K562 (cell line): ENCODE results near the gene LAMB4. TPM values are rescaled to one million over a fixed set of nuclear protein-coding genes. Genes with fewer than 3 reads are reported as not detected.

Experiments used
- ATAC-seq: fragments of 200-7000 bp; cut with Tn5 transposase; 3 replicates; pipeline ENCODE4 v1.9.1; 2020; ENCODE audit warnings: moderate library complexity
- BruUV-seq: library from RNA; stranded (reverse); fragments of 400-500 nt; replicated peaks from 2 replicates; lab custom pipeline; 2021; lab: Mats Ljungman, UMichigan
- CTCF ChIA-PET: fragments of 300-600 bp; formaldehyde crosslinking; extraction: SDS; loops from one replicate; lab custom pipeline; 2021; ENCODE audit warnings: low intra/inter-chr PET ratio; lab: Yijun Ruan, JAX
- POLR2A ChIA-PET: fragments of 300-600, 350-650 bp; sonication (Branson Sonifier 250); formaldehyde crosslinking; extraction: SDS; loops from one replicate; lab custom pipeline; 2021; ENCODE audit warnings: antibody characterized with exemption, inconsistent platforms; lab: Yijun Ruan, JAX
- DNase-seq, 4 experiments: peaks; one replicate each; pipeline versions ENCODE4 v3.0.0 to v3.0.0-alpha.2; 2011 to 2018; ENCODE audit warnings: low spot score in 3 of 4, mixed read lengths in 3 of 4; ENCODE audit errors: extremely low read depth in 1 of 4
- FAIRE-seq: peaks from 2 replicates; lab custom pipeline; 2011; peaks lifted over from hg19 to GRCh38; lab: Jason Lieb, UNC
- H2AFZ ChIP-seq: 2 replicates; pipeline ENCODE4 v1.6.0; 2011; ENCODE audit warnings: low read depth, low read length, control low read depth, inconsistent platforms
- H3K27ac ChIP-seq: fragments of 200-600 bp; 3 replicates; pipeline ENCODE4 v1.8.0; 2011; ENCODE audit warnings: low read depth, mild to moderate bottlenecking, control low read depth, inconsistent platforms, low read length, moderate library complexity, mixed read lengths; ENCODE audit errors: extremely low read depth
- H3K27me3 ChIP-seq, 2 experiments: fragments of 300-600 bp in 1 of 2; 2 replicates in 1 of 2; 3 replicates in 1 of 2; pipeline versions ENCODE4 v1.6.0 to v1.8.0; 2011; ENCODE audit warnings: inconsistent platforms in 2 of 2, low read length in 2 of 2, mild to moderate bottlenecking in 1 of 2, mixed read lengths in 1 of 2, moderate library complexity in 1 of 2; ENCODE audit not compliant: control insufficient read depth in 2 of 2, insufficient read depth in 2 of 2
- H3K36me3 ChIP-seq: fragments of 300-600 bp; 3 replicates; pipeline ENCODE4 v1.8.0; 2011; ENCODE audit warnings: mild to moderate bottlenecking, low read length, inconsistent platforms; ENCODE audit not compliant: control insufficient read depth, insufficient read depth
- H3K4me1 ChIP-seq, 2 experiments: fragments of 200-600 bp in 1 of 2; replicated peaks in 1 of 2; 2 replicates in 1 of 2; 3 replicates in 1 of 2; pipeline versions ENCODE4 v1.5.1 to v1.8.0; 2011; ENCODE audit warnings: inconsistent platforms in 2 of 2, low read length in 2 of 2, mild to moderate bottlenecking in 1 of 2, mixed read lengths in 1 of 2, moderate library complexity in 1 of 2; ENCODE audit not compliant: control insufficient read depth in 2 of 2, insufficient read depth in 2 of 2
- H3K4me2 ChIP-seq: 2 replicates; pipeline ENCODE4 v1.6.1; 2011; ENCODE audit warnings: low read length, control low read depth, inconsistent platforms, mixed read lengths; ENCODE audit not compliant: insufficient read depth
- H3K4me3 ChIP-seq: fragments of 200-600 bp; sonication (generic), shearing (Covaris generic); 2 replicates; pipeline ENCODE4 v1.5.1; 2016; ENCODE audit warnings: control low read depth, inconsistent platforms
- H3K79me2 ChIP-seq: fragments of 200-600 bp; 3 replicates; pipeline ENCODE4 v1.8.0; 2011; ENCODE audit warnings: low read length, inconsistent platforms; ENCODE audit not compliant: control insufficient read depth, insufficient read depth
- H3K9ac ChIP-seq, 2 experiments: 2 replicates each; pipeline versions ENCODE4 v1.6.0 to v1.6.1; 2011; ENCODE audit warnings: low read depth in 2 of 2, low read length in 2 of 2, control low read depth in 1 of 2, inconsistent platforms in 1 of 2, mild to moderate bottlenecking in 1 of 2, mixed read lengths in 1 of 2; ENCODE audit not compliant: insufficient read depth in 1 of 2
- H3K9me1 ChIP-seq: one replicate; pipeline ENCODE4 v1.6.0; 2011; ENCODE audit warnings: inconsistent platforms, mild to moderate bottlenecking, low read length, moderate library complexity; ENCODE audit not compliant: control insufficient read depth, insufficient read depth
- H3K9me3 ChIP-seq: replicated peaks from 2 replicates; pipeline ENCODE4 v1.5.1; 2011; ENCODE audit warnings: low read depth, low read length, inconsistent platforms; ENCODE audit not compliant: control insufficient read depth, insufficient read depth
- H4K20me1 ChIP-seq: replicated peaks from 2 replicates; pipeline ENCODE4 v1.6.1; 2011; ENCODE audit warnings: low read length, inconsistent platforms, mixed read lengths; ENCODE audit not compliant: control insufficient read depth, insufficient read depth
- CEBPB ChIP-seq: fragments of 450-650 bp; IDR thresholded peaks from 2 replicates; pipeline ENCODE4 v1.6.1; 2016; ENCODE audit warnings: missing genetic modification characterization, missing compliant biosample characterization
- CXXC5 ChIP-seq: fragments of 250-450 bp; sonication (Bioruptor Pico); IDR thresholded peaks from 2 replicates; pipeline ENCODE4 v1.8.0; 2022; ENCODE audit warnings: inconsistent platforms, mild to moderate bottlenecking, moderate library complexity
- FOSL1 ChIP-seq: fragments of 200-800 bp; sonication (Bioruptor generic); conservative IDR thresholded peaks from 2 replicates; pipeline ENCODE4 v1.6.1; 2016; ENCODE audit warnings: missing genetic modification characterization, missing compliant biosample characterization
- MEIS2 ChIP-seq: fragments of 450-650 bp; IDR thresholded peaks from 2 replicates; pipeline ENCODE4 v1.6.1; 2014; ENCODE audit warnings: mild to moderate bottlenecking; ENCODE audit not compliant: partially characterized antibody
- NFATC3 ChIP-seq: fragments of 450-650 bp; IDR thresholded peaks from 2 replicates; pipeline ENCODE4 v1.6.1; 2017; ENCODE audit warnings: mild to moderate bottlenecking
- PBX2 ChIP-seq, 2 experiments: IDR thresholded peaks in 1 of 2; conservative IDR thresholded peaks in 1 of 2; 2 replicates each; pipeline ENCODE4 v1.6.1; 2016; ENCODE audit warnings: low read depth in 2 of 2, mild to moderate bottlenecking in 1 of 2, missing compliant biosample characterization in 1 of 2, missing genetic modification characterization in 1 of 2, moderate library complexity in 1 of 2
- PRDM10 ChIP-seq: fragments of 450-650 bp; IDR thresholded peaks from 2 replicates; pipeline ENCODE4 v1.6.1; 2018; ENCODE audit not compliant: partially characterized antibody
- STAT6 ChIP-seq: sonication (generic); formaldehyde crosslinking; IDR thresholded peaks from 2 replicates; pipeline ENCODE4 v1.8.1; 2023; ENCODE audit warnings: mild to moderate bottlenecking, missing genetic modification reagents
- ZNF561 ChIP-seq: fragments of 450-650 bp; formaldehyde crosslinking; conservative IDR thresholded peaks from 2 replicates; pipeline ENCODE4 v1.4.0; 2020; ENCODE audit warnings: mild to moderate bottlenecking, moderate library complexity
- WGBS: fragments of 100-300 bp; shearing (Covaris generic); methylation state at CpG from one replicate; pipeline ENCODE4 v1.1.6; 2016; ENCODE audit warnings: low coverage, mixed read lengths; ENCODE audit not compliant: insufficient coverage; ENCODE audit errors: missing lambda C conversion rate; 5-methylcytosine and 5-hydroxymethylcytosine counted together
- in situ Hi-C: fragments of 300-500 bp; cut with MboI; formaldehyde crosslinking; loops from 4 replicates; pipeline ENCODE4 v1.15.0; 2018; ENCODE audit warnings: inconsistent platforms, mixed read lengths
- intact Hi-C: fragments of 100-400 bp; cut with micrococcal nuclease; formaldehyde crosslinking; loops from 2 replicates; pipeline ENCODE4 v1.14.2; 2022
- polyA plus RNA-seq, 8 experiments: library from polyadenylated mRNA; depleted of rRNA in 4 of 8; stranded (reverse) in 5 of 8; unstranded in 3 of 8; fragments of >200 nt; fragmentation: Nextera tagmentation in 2 of 8; fragmentation: Illumina TruSeq in 1 of 8; extraction: Ambion mirVana in 2 of 8; extraction: Trizol in 1 of 8; gene quantifications; 2 replicates each; pipeline versions ENCODE4 v1.2.1 to v1.2.3, GENCODE V29; 2011 to 2014; ENCODE audit warnings: inconsistent platforms in 1 of 8, missing spikeins in 1 of 8
- total RNA-seq, 7 experiments: library from RNA; depleted of rRNA in 6 of 7; stranded (reverse); fragments of >200 nt in 6 of 7; fragmentation: Illumina TruSeq in 2 of 7; extraction: Trizol in 2 of 7; gene quantifications; 2 replicates each; pipeline versions ENCODE4 v1.2.1 to v1.2.3, GENCODE V29; 2011 to 2021; ENCODE audit warnings: low replicate concordance in 1 of 7
- TF ChIP-seq, protein P1 (sequence below): fragments of 250-450 bp; sonication (Bioruptor Pico); IDR thresholded peaks from 2 replicates; pipeline ENCODE4 v1.9.0; 2021; ENCODE audit warnings: mild to moderate bottlenecking, inconsistent platforms

LAMB4 gene
- total and polyA plus RNA-seq, 9 of the 15 experiments (the other 6 are each of a cell fraction or from before 2014, with no cell fraction given), result 0.06 to 0.13 (median 0.07) TPM; not detected in 6

GRCh38 chr7:108063520-108063933 lies 66.6 kb downstream of the LAMB4 start:
- ChIA-PET POLR2A (interaction anchor here (0.8 to 1.4 kb wide), 2 partner anchors 9 to 81 kb away, joined by 3 to 5 read pairs; no protein-coding TSS in a partner anchor), CTCF (no interaction called here)
- no peaks in the 10 kb centered on the region for H3K9me3 ChIP-seq
- H3K4me3 ChIP-seq, result no peak overlapping the region
- no peak overlapping the region for H3K27ac ChIP-seq
- in situ Hi-C loops (no loop called here), intact Hi-C loops (no loop called here)
- peak overlapping the region; percentile 47 for H2AFZ ChIP-seq
- H3K36me3 ChIP-seq, result no peaks in the 10 kb centered on the region
- H3K4me2 ChIP-seq, result no peak overlapping the region
- H3K9me1 ChIP-seq, result no peaks in the 10 kb centered on the region
- H3K79me2 ChIP-seq, result no peaks in the 10 kb centered on the region
- no peaks in the 10 kb centered on the region for H4K20me1 ChIP-seq
- peak; percentile 57 for ATAC-seq
- peaks cover 0 to 16% of the 10 kb centered on the region in 2 experiments; a peak in 3 of 5 replicates for H3K4me1 ChIP-seq
- BruUV-seq, result no TSS peak
- H3K9ac ChIP-seq, result no peak overlapping the region; a peak in 1 of 4 replicates
- FAIRE-seq, result no peak
- 57% methylated on average over 5 of the region's 5 CpGs for WGBS
- no peak for DNase-seq
- H3K27me3 ChIP-seq, result no peaks in the 10 kb centered on the region
- TF ChIP-seq STAT6 (no peak), FOSL1 (tag) (no peak), PBX2 (CRISPR knock-in tag; IDR thresholded peaks at IDR 0.05; ENCODE audit: low read depth) (no peak), PBX2 (tag; conservative IDR thresholded peaks at IDR 0.05; ENCODE audit: low read depth) (peak; percentile 66; the same call in 1 of the 2 replicates), ZNF561 (no peak), PRDM10 (peak; percentile 60), MEIS2 (peak; percentile 74), NFATC3 (no peak), CXXC5 (no peak), CEBPB (tag) (no peak)
- TF ChIP-seq, protein P1, sequence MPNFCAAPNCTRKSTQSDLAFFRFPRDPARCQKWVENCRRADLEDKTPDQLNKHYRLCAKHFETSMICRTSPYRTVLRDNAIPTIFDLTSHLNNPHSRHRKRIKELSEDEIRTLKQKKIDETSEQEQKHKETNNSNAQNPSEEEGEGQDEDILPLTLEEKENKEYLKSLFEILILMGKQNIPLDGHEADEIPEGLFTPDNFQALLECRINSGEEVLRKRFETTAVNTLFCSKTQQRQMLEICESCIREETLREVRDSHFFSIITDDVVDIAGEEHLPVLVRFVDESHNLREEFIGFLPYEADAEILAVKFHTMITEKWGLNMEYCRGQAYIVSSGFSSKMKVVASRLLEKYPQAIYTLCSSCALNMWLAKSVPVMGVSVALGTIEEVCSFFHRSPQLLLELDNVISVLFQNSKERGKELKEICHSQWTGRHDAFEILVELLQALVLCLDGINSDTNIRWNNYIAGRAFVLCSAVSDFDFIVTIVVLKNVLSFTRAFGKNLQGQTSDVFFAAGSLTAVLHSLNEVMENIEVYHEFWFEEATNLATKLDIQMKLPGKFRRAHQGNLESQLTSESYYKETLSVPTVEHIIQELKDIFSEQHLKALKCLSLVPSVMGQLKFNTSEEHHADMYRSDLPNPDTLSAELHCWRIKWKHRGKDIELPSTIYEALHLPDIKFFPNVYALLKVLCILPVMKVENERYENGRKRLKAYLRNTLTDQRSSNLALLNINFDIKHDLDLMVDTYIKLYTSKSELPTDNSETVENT (CRISPR knock-in tag), result no peak
